NCI-H69 (cell line): ENCODE data around the gene ITGA8.
"Not testable (repeated sequence)": the region's sequence is repeated elsewhere in the genome, so short reads cannot be mapped to it uniquely, and the experiment has no call there.

Experiments used
- DNase-seq: peaks from one replicate; lab custom pipeline; 2025; lab: John Stamatoyannopoulos, UW

Gene ITGA8

GRCh38 chr10:15550950-15551349 lies 168.8 kb downstream of the ITGA8 start:
- DNase-seq: no peak

GRCh38 chr10:15548331-15548730 lies 171.4 kb downstream of the ITGA8 start:
- no peak for DNase-seq

GRCh38 chr10:15546606-15547005 lies 173.1 kb downstream of the ITGA8 start:
- no peak for DNase-seq

- no peak for DNase-seq
Observed at GRCh38 chr10:15545884-15546283, 173.8 kb downstream of the ITGA8 start.

DNA sequence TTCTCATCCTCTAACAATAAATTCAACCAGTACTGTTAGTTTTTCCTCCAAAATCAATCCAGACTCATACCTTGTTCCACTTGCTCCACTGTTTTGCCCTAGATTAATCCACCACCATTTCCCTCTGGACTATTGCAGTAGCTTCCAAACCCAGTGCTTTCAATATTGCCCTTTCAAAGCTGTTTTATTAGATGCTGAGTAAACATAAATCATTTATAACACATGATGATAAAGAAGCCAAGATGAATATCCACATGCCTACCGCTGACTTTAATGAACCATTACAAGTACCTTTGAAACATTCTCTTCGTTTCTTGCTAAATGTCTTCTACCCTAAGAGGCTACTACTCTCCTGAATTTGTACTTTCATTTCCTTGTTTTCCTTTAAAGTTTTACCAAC lies 174.5 kb downstream of the ITGA8 start:
- DNase-seq: no peak

GRCh38 chr10:15543994-15544393 lies 175.7 kb downstream of the ITGA8 start:
- DNase-seq: no peak

DNA sequence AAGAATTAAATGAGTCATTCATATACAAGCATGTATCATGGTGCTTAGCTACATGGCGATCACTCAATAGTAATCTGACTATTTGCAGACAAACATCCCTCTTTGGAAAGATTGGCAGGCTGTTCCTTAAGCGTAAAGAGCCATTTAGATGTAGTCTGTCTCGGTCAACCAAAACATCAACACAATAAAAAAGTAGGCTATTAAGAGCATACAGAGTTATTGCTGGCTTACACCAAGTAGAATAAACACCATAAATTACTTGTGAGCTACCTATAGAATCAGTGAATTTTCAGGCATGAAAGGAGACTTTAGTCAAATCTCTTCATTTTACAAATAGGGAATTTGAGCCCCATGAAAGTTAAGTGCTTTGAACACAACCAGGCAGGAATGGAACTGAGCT lies 176.9 kb downstream of the ITGA8 start:
- no peak for DNase-seq

DNA sequence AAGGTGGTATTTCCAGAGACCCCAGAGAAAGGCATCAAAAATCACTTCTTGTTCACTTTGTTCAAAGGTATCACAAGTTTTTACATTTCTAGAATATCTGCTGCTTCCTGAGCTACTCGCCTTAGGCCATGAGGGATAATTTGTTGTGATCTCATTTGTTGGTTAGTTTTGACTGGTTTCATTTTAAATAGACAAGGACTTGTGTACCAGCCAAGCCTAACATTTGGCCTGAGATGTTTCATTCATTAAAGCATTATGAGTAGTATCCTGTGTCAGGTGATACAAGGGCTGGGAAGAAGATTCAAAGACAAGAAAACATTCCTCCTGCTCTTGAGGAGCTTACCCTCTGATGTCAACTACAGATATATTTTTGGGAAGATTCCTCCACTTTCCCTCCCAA lies 178.3 kb downstream of the ITGA8 start:
- no peak for DNase-seq

DNA sequence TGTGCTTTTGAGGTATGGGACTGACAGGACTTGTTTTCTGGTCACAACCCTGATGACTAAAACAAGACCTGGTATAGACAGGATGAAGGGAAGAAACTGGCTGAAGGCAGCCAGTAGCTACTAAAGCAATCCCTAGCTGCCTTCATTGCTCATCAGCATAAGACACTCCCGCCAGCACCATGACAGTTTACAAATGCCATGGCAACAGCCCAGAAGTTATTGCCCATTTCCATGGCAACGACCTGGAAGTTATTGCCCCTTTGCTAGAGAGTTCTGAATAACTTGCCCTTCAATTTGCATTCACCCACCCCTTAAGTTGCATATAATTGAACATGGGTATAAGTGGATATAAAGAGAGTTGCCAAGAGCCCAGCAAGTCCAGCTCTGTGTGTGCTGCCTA lies 179.0 kb downstream of the ITGA8 start:
- DNase-seq: no peak

- no peak for DNase-seq
Observed at GRCh38 chr10:15539262-15539661, 180.5 kb downstream of the ITGA8 start.

- not testable (repeated sequence) for DNase-seq
Observed at GRCh38 chr10:15534928-15535538, 184.7 kb downstream of the ITGA8 start.

DNA sequence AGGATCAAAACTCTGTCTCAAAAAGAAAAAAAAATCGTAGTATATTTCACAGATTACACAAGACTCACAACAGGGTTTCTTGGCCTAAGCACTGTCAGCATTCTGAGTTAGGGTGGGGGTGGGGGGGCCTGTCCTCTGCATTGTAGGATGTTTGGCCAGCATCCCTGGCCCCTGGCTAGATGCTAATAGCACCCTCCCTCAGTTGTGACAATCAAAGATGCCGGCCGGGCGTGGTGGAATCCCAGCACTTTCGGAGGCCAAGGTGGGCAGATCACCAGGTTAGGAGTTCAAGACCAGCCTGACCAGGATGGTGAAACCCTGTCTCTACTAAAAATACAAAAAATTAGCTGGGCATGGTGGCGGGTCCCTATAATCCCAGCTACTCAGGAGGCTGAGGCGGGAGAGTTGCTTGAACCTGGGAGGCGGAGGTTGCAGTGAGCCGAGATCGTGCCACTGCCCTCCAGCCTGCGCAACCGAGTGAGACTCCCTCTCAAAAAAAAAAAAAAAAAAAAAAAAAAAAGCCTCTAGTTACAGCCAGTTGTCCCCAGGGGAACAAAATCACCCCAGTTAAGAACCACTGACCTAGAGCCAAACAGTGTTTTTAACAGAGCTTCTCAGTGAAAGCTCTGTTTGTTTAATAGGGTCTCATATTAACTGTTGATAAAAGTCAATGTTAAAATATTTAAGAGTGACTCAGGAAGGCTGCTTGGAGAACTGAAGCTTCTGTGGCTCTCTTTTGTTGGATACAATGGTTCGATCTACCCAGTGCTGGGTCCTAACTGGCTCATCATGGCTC lies 187.6 kb downstream of the ITGA8 start:
- DNase-seq: no peak

DNA sequence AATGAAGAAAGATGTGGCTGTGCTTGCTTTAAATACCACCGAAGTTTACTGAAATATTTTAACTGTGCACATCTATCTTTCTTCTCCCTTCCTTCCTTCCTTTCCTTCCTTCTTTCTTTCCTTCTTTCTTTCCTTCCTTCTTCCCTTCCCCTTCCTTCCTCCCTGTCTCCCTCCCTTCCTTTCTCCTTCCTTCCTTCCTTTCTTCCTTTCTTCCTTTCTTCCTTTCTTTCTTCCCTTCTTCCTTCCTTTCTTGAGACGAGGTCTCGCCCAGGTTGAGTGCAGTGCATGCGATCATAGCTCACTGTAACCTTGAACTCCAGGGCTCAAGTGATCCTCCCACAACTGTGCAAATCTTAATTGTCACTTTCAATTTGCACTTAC lies 190.9 kb downstream of the ITGA8 start:
- DNase-seq: no peak

DNA sequence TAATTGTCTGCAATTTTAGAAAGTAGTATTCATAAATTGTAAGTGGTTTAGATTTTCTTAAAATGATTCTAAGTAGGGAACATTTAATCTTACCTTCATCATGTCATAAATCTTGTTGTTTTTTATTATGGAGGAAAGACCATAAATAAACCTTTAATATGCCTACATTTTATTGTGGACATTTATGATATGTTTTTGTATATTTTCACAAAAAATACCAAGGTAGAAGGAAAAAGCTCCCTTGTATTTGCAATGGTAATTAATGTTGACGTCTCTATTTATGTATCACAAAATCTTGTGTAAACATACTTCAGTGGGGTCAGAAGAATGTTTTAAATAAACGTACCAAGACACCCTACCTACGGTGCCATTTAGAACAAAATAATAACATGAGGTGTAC lies 193.0 kb downstream of the ITGA8 start:
- no peak for DNase-seq

- no peak for DNase-seq
Observed at GRCh38 chr10:15521328-15521903, 198.3 kb downstream of the ITGA8 start.

GRCh38 chr10:15518250-15518649 lies 201.5 kb downstream of the ITGA8 start:
- no peak for DNase-seq

DNA sequence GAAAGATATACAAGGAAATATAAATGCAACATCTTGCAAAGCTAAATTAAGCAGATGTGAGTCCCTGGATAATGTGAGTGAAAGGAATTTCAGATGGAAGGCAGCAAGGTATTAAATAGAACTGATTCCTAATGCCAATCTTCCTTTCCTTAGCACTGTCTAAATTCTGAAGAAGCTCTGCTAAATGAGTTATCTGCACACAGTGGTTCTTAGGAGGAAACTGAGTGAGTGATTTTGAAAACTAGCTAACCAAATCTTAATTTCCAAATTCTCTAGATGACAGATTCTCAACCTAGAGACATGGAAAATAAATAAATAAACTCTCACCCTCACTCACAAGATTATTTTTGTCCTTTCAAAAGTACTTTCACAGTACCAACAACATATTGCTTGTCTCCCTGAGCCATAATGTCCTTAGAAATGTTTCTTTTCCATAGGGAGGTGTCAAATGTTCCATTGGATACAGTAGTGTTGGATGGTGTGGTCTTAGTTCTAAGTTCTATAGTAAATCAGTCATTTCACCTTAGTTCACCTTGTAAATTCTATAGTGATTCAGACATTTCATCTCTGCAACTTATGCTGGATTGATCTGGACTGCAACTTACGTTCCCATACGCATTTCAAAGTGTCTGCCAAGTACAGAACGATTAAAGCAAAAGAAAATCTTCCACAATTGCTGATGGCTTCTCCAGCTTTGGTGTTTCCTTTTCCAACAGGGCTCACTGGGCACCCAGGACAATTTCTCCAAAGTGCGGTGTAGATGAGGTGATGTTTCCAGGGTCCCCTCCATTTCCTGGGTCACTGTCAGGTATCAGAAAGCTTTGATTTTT lies 203.3 kb downstream of the ITGA8 start:
- DNase-seq: no peak

DNA sequence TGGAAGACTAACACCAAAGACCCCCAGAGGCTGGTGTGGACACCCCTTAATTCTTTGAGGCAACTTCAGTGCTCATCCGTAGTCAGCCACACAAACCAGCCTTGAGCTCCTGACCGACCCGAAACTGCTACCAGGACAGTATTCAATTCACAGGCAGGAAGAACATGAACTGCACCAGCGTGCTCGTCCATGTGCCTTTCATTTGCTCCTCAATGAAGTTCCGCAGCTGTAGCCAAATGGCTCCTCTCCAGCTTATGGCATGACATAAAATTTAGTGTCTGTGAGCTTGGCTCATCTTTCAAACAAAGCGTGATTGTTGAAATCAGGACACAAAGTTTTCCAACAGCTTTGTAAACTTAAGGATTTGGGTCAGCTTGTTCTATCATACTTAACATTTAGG lies 204.5 kb downstream of the ITGA8 start:
- no peak for DNase-seq

DNA sequence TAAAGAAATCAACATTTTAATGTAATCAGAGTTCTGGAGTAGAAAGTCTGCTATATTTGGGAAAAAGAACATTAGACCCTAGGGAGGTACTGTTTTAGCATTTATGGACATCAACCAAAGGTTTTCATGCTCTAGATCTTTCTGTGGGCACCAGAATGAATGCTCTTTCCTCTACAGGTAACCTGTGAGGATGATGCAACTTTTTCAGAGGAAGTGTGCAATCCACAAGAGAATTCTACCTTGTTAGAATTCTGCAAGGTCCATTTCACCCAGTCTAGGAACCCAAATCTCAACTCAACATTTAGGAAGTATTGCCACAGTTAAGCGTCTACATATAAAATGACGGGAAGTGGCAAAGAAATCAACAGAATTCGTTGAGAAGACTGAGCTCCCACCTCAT lies 208.8 kb downstream of the ITGA8 start:
- DNase-seq: no peak

DNA sequence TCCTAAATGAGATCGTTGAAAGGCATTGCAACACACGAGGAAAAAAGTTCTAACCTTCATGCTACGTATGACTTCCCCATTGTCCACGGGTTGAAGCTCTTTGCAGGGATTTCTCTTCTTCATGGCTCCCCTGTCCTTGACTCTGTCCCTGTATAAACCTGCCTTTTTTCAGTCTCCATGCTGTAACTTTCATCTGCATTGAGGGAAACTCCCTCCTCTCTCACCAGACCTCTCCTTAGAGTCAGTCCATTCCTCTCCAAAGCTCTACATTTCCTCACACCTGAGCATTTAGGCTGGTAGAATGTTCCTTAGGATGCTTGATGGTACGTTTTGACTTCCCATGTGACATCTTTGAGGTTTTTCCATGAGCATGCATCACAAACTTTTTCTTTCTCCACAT lies 214.4 kb downstream of the ITGA8 start:
- DNase-seq: no peak

DNA sequence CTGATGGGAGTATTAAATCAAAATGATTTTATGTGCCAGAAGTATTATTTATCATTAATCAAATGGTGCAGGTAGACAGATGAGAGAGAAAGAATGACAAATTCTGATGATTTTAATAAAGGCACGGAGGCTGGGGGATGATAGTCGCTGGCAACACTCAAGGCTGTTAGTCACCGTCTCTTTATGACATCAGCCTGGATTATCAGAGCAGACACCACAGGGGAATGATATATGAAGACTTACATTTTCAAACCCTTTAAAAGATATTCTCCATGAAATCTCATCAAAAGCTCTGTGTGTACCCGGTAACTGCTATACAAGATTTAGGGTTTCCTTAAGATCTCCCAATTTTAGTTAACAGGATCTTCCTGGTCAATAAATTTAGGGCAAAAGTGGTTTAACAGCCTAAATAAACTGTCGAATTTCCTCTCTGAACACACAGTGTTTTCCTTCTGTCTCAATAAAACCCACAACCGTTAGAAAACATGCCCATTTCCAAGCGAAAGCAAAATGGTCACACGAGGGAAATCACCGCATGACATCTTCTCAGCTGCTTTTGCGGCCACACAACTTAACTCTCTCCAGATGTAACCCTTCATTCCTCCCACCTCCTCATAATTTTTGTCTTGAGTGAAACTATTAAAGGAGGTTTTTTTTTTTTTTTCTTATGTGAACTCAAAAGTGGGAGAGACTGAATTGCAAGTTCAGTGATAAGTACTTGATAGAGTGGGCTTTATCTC lies 215.5 kb downstream of the ITGA8 start:
- no peak for DNase-seq
